Skeletal muscle satellite cell (primary cell): ENCODE measurements around the gene CST9.

ENCODE experiments used
- H3K27me3 ChIP-seq: 2 replicates; pipeline ENCODE4 v1.7.0; 2013; ENCODE audit warnings: low read length; ENCODE audit not compliant: control insufficient read depth, insufficient read depth
- H3K36me3 ChIP-seq: 2 replicates; pipeline ENCODE4 v1.7.0; 2013; ENCODE audit warnings: mild to moderate bottlenecking, control low read depth, low read length; ENCODE audit not compliant: insufficient read depth
- H3K4me1 ChIP-seq: 2 replicates; pipeline ENCODE4 v1.7.0; 2013; ENCODE audit warnings: low read length; ENCODE audit not compliant: control insufficient read depth, insufficient read depth
- H3K4me2 ChIP-seq: 2 replicates; pipeline ENCODE4 v1.7.0; 2013; ENCODE audit warnings: mild to moderate bottlenecking, low read length
- H3K4me3 ChIP-seq: 2 replicates; pipeline ENCODE4 v1.7.0; 2013; ENCODE audit warnings: low read length
- H3K9ac ChIP-seq: 2 replicates; pipeline ENCODE4 v1.7.0; 2013; ENCODE audit warnings: mild to moderate bottlenecking, low read depth, low read length, moderate library complexity
- H3K9me3 ChIP-seq: replicated peaks from 2 replicates; pipeline ENCODE4 v1.7.0; 2013; ENCODE audit warnings: mild to moderate bottlenecking, control low read depth, low read length

Gene CST9

DNA sequence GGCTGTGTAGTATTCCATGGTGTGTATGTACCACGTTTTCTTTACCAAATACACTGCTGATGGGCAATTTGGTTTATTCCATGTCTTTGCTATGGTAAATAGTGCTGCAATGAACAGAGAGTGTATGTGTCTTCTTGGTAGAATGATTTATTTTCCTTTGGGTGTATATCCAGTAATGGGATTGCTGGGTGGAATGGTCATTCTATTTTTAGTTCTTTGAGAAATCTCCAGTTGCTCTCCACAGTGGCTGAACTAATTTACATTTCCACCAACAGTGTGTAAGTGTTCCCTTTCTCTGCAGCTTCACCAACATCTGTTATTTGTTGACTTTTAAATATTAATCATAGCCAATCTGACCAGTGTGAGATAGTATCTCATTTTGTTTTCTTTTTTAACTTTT, 51.3 kb downstream of the CST9 start:
- Histone ChIP-seq H3K9me3 (no peaks in the 10 kb centered on the region), H3K27me3 (peaks cover 2% of the 10 kb centered on the region), H3K4me1 (no peaks in the 10 kb centered on the region), H3K4me3 (no peak overlapping the region), H3K36me3 (no peaks in the 10 kb centered on the region), H3K9ac (no peak overlapping the region), H3K4me2 (no peak overlapping the region)
